Mammary epithelial cell (primary cell): ENCODE data around the gene NKPD1.

Experiments used
- CTCF ChIP-seq, 2 donors: IDR thresholded peaks in 1 of 2; conservative IDR thresholded peaks in 1 of 2; 2 replicates each; pipeline ENCODE4 v1.5.1; 2011 to 2012; ENCODE audit warnings: inconsistent platforms in 2 of 2, low read length in 2 of 2, mild to moderate bottlenecking in 2 of 2, control low read depth in 1 of 2, low read depth in 1 of 2; ENCODE audit not compliant: insufficient read depth in 1 of 2; ENCODE audit errors: extremely low read depth in 1 of 2
- EZH2 ChIP-seq: IDR thresholded peaks from 2 replicates; pipeline ENCODE4 v1.6.1; 2012; ENCODE audit warnings: low read length, inconsistent platforms, borderline replicate concordance

GRCh38 chr19:45159971-45160324, 834 bp downstream of the NKPD1 start:
- TF ChIP-seq EZH2 (no peak), CTCF (conservative IDR thresholded peaks at IDR 0.05 in 1 of 2, IDR thresholded peaks at IDR 0.05 in 1 of 2; ENCODE audit: extremely low read depth in 1 of 2, insufficient read depth in 1 of 2, low read depth in 1 of 2, low read length in 2 of 2) (no peak)
